ENCODE data around the gene MACC1. TPM values are rescaled to one million over a fixed set of nuclear protein-coding genes. Genes with fewer than 3 reads are reported as not detected.

Gene MACC1, protein sequence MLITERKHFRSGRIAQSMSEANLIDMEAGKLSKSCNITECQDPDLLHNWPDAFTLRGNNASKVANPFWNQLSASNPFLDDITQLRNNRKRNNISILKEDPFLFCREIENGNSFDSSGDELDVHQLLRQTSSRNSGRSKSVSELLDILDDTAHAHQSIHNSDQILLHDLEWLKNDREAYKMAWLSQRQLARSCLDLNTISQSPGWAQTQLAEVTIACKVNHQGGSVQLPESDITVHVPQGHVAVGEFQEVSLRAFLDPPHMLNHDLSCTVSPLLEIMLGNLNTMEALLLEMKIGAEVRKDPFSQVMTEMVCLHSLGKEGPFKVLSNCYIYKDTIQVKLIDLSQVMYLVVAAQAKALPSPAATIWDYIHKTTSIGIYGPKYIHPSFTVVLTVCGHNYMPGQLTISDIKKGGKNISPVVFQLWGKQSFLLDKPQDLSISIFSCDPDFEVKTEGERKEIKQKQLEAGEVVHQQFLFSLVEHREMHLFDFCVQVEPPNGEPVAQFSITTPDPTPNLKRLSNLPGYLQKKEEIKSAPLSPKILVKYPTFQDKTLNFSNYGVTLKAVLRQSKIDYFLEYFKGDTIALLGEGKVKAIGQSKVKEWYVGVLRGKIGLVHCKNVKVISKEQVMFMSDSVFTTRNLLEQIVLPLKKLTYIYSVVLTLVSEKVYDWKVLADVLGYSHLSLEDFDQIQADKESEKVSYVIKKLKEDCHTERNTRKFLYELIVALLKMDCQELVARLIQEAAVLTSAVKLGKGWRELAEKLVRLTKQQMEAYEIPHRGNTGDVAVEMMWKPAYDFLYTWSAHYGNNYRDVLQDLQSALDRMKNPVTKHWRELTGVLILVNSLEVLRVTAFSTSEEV
- total RNA-seq = 0.12 TPM in 1 of 2 replicates, not detected in the other
- long read RNA-seq = 0 reads

DNA sequence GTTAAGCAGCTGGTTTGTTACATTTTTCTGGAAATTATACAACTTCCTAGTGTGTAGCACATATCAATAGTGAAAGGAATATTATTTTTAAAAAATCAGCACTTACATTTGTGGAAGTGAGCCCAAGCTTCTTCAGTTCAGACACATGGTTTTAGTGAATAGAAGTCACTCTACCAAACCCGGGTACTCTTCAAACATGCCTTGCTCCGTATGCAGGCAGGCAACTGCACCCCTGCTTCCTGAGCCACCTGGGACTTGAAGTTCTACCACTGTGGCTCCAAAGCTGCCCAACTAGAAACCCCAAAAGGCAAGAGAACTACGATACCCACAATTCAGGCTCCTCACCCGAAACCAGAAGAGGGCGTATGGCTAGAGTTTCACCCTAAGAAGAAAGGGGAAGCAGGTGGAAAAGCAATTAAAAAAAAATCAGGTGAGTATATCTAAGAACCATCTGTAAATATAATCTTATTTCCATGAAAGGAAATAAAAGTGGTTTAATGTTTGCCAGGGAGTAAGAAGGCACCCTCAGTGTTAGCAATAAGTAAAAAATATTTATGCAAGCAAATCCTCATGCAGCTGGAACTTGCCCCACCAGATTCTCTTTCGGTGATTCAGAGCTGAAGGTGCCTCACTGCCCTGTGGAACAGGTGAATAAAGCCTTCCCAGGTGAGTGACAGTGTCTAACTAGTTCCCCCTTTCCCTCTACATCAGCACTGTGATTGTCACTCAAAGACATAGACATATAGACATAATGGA is at the start of gene MACC1:
TSS of gene MACC1 (minus strand) at position 192 of the 756 bp plus-strand sequence. CDS start 55,522 bp downstream, outside the sequence.
- no peak for DNase-seq (ENCODE audit: low read depth, low spot score)
- no peak within 1 kb of the TSS for H3K4me3 Mint-ChIP-seq
- H3K36me3 Mint-ChIP-seq (ENCODE audit: low read depth) = peaks cover 2% of the 10 kb centered on the region
- peaks cover 44% of the 10 kb centered on the region for H3K4me1 Mint-ChIP-seq
- H3K27me3 Mint-ChIP-seq (ENCODE audit: low read depth) = no peaks in the 10 kb centered on the region
- TF ChIP-seq, protein P1, sequence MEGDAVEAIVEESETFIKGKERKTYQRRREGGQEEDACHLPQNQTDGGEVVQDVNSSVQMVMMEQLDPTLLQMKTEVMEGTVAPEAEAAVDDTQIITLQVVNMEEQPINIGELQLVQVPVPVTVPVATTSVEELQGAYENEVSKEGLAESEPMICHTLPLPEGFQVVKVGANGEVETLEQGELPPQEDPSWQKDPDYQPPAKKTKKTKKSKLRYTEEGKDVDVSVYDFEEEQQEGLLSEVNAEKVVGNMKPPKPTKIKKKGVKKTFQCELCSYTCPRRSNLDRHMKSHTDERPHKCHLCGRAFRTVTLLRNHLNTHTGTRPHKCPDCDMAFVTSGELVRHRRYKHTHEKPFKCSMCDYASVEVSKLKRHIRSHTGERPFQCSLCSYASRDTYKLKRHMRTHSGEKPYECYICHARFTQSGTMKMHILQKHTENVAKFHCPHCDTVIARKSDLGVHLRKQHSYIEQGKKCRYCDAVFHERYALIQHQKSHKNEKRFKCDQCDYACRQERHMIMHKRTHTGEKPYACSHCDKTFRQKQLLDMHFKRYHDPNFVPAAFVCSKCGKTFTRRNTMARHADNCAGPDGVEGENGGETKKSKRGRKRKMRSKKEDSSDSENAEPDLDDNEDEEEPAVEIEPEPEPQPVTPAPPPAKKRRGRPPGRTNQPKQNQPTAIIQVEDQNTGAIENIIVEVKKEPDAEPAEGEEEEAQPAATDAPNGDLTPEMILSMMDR (conservative IDR thresholded peaks at IDR 0.05) = no peak
- H3K9me3 Mint-ChIP-seq = peaks cover 2% of the 10 kb centered on the region
- peak within 1 kb of the TSS; percentile 44 for H3K27ac Mint-ChIP-seq (ENCODE audit: unreplicated experiment)

DNA sequence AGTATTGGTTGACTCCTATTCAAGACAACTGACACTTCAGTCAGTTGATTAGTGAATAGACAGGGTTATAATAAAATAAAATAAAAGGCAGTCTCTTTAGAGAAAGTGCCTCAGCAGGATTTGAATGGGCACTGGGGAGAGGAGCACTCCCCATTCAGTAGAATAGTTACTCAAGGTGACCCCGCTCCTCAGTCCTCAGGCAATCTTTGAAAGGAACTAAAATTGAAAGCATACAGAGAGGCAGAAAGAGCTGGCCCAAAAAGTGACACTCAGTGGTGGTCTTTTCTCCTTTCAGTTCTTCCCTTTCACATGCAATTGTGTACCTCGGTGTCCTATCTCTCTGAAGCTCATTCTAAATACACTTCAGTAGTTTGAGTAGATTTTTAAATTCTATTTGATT is 47.4 kb upstream of the MACC1 start:
- Mint-ChIP-seq H3K4me1 (peaks cover 42% of the 10 kb centered on the region), H3K27ac (ENCODE audit: unreplicated experiment) (no peak overlapping the region), H3K27me3 (ENCODE audit: low read depth) (peaks cover 12% of the 10 kb centered on the region), H3K9me3 (peaks cover 6% of the 10 kb centered on the region), H3K4me3 (no peak overlapping the region), H3K36me3 (ENCODE audit: low read depth) (no peaks in the 10 kb centered on the region)
- TF ChIP-seq, protein P1 (conservative IDR thresholded peaks at IDR 0.05) = no peak
- DNase-seq (ENCODE audit: low read depth, low spot score) = no peak

DNA sequence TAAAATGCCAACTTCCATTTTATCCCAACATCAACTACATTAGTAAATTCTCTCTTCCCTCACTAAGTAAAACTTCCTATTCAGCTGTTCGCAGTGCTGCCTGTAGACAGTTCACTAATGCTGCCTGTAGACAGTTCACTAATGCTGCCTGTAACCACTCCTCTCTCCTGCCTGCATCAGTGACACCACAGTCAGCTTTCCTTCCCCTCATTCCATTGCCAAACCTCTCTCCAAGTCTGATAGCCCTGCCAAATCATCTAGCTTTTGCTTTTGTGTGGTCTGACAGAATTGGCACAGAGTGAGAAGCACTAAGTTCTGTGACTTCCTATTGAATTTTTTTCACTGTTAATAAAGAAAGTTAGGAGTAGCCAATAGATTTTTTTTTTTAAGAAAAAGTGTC is 43.0 kb upstream of the MACC1 start:
- Mint-ChIP-seq H3K4me3 (no peak overlapping the region), H3K36me3 (ENCODE audit: low read depth) (no peaks in the 10 kb centered on the region), H3K27ac (ENCODE audit: unreplicated experiment) (no peak overlapping the region), H3K9me3 (peaks cover 5% of the 10 kb centered on the region), H3K4me1 (peaks cover 21% of the 10 kb centered on the region), H3K27me3 (ENCODE audit: low read depth) (peaks cover 5% of the 10 kb centered on the region)
- DNase-seq (ENCODE audit: low read depth, low spot score) = no peak
- TF ChIP-seq, protein P1 (conservative IDR thresholded peaks at IDR 0.05) = no peak

DNA sequence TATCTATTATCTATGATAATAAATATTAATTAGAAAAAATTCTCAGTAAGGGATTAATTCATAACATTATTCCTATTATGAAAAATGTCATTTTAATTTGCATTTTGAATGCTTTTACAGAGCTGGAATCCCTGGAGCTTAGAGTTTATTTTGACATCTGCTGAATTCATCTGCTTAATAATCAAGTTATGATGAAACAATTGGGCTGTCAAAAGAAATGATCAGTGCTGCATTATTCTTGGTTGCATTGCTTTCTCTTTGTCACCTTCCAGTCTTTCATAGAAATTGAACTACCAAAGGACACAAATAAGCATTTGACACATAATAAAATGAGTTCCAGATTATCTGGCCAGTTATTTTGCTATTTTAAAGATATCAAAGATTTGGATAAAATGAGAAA is 40.0 kb upstream of the MACC1 start:
- H3K27me3 Mint-ChIP-seq (ENCODE audit: low read depth) = peaks cover 3% of the 10 kb centered on the region
- peaks cover 9% of the 10 kb centered on the region for H3K4me1 Mint-ChIP-seq
- H3K4me3 Mint-ChIP-seq = no peak overlapping the region
- DNase-seq (ENCODE audit: low read depth, low spot score) = no peak
- H3K27ac Mint-ChIP-seq (ENCODE audit: unreplicated experiment) = no peak overlapping the region
- H3K9me3 Mint-ChIP-seq = no peaks in the 10 kb centered on the region
- no peaks in the 10 kb centered on the region for H3K36me3 Mint-ChIP-seq (ENCODE audit: low read depth)
- TF ChIP-seq, protein P1 (conservative IDR thresholded peaks at IDR 0.05) = no peak

DNA sequence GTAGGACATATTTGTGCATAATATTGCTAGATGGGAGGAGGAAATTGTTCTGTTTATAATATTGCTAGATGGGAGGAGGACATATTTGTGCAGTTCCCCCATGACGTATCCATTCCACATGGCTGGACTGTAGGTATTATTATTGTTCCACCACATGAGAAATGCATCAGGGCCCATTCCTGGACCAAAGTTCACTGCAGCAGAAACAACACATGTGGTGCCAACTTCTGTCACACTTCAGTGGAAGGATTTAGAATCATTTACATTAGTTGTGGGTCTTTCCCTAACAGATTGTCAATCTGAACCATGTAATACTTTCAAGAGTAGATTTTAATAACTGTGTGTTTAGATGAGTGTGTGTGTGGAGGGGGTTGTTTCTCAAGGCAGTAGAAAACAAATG is 32.7 kb upstream of the MACC1 start:
- Mint-ChIP-seq H3K4me1 (peaks cover 36% of the 10 kb centered on the region), H3K4me3 (no peak overlapping the region), H3K36me3 (ENCODE audit: low read depth) (no peaks in the 10 kb centered on the region), H3K27me3 (ENCODE audit: low read depth) (peaks cover 2% of the 10 kb centered on the region), H3K9me3 (no peaks in the 10 kb centered on the region), H3K27ac (ENCODE audit: unreplicated experiment) (no peak overlapping the region)
- DNase-seq (ENCODE audit: low read depth, low spot score) = no peak
- TF ChIP-seq, protein P1 (conservative IDR thresholded peaks at IDR 0.05) = no peak

All from neural crest cell (in vitro differentiated cells).